SIG-M5 treated with dmso at 0.1 percent for 504 hours (cell line): ENCODE data around the gene TRAF6.

Experiments
- DNase-seq: peaks from one replicate; lab custom pipeline; 2025; ENCODE audit not compliant: unreplicated experiment; lab: John Stamatoyannopoulos, UW

The TRAF6 gene

GRCh38 chr11:36460220-36460619 lies 49.9 kb downstream of the TRAF6 start:
- no peak for DNase-seq

GRCh38 chr11:36459046-36459445 lies 51.0 kb downstream of the TRAF6 start:
- DNase-seq: no peak

- no peak for DNase-seq
These were observed 51.8 kb downstream of the TRAF6 start for GRCh38 chr11:36458129-36458915.

GRCh38 chr11:36456156-36456555 lies 53.9 kb downstream of the TRAF6 start:
- no peak for DNase-seq

GRCh38 chr11:36455658-36456111 lies 54.4 kb downstream of the TRAF6 start:
- no peak for DNase-seq

- no peak for DNase-seq
These were observed 55.0 kb downstream of the TRAF6 start for GRCh38 chr11:36454941-36455631.

- DNase-seq: no peak
These were observed 55.5 kb downstream of the TRAF6 start for GRCh38 chr11:36454551-36454940.

- peak; percentile 70 for DNase-seq
These were observed 56.4 kb downstream of the TRAF6 start for GRCh38 chr11:36453678-36454077.

GRCh38 chr11:36452961-36453360 lies 57.1 kb downstream of the TRAF6 start:
- no peak for DNase-seq

- DNase-seq: peak; percentile 56
These were observed 57.7 kb downstream of the TRAF6 start for GRCh38 chr11:36452236-36452940.

- DNase-seq: no peak
These were observed 58.4 kb downstream of the TRAF6 start for GRCh38 chr11:36451681-36452080.

GRCh38 chr11:36451045-36451444 lies 59.0 kb downstream of the TRAF6 start:
- DNase-seq: no peak

GRCh38 chr11:36450110-36450572 lies 59.9 kb downstream of the TRAF6 start:
- DNase-seq: no peak

- DNase-seq: no peak
These were observed 60.4 kb downstream of the TRAF6 start for GRCh38 chr11:36449561-36450096.

- no peak for DNase-seq
These were observed 62.1 kb downstream of the TRAF6 start for GRCh38 chr11:36447947-36448346.

GRCh38 chr11:36447514-36447913 lies 62.6 kb downstream of the TRAF6 start:
- DNase-seq: no peak

GRCh38 chr11:36446135-36446534 lies 63.9 kb downstream of the TRAF6 start:
- no peak for DNase-seq

- DNase-seq: no peak
These were observed 66.4 kb downstream of the TRAF6 start for GRCh38 chr11:36443661-36444060.

GRCh38 chr11:36441610-36442208 lies 68.4 kb downstream of the TRAF6 start:
- no peak for DNase-seq

GRCh38 chr11:36438126-36438525 lies 71.9 kb downstream of the TRAF6 start:
- DNase-seq: no peak

- no peak for DNase-seq
These were observed 72.7 kb downstream of the TRAF6 start for GRCh38 chr11:36437413-36437812.
